ENCODE results near the gene IRF8.

IRF8 gene

GRCh38 chr16:85950136-85950918 lies 51.4 kb downstream of the IRF8 start:
- DNase-seq: no peak
- TF ChIP-seq POLR2A (IDR thresholded peaks at IDR 0.05; ENCODE audit: low read length) (no peak), GATA1 (IDR thresholded peaks at IDR 0.05; ENCODE audit: low read depth, low read length) (no peak)

GRCh38 chr16:85952197-85952596 lies 53.2 kb downstream of the IRF8 start:
- TF ChIP-seq POLR2A (IDR thresholded peaks at IDR 0.05; ENCODE audit: low read length) (no peak), GATA1 (IDR thresholded peaks at IDR 0.05; ENCODE audit: low read depth, low read length) (no peak)
- DNase-seq: no peak

- no peak for TF ChIP-seq GATA1 (IDR thresholded peaks at IDR 0.05; ENCODE audit: low read depth, low read length)
- TF ChIP-seq POLR2A (IDR thresholded peaks at IDR 0.05; ENCODE audit: low read length): no peak
- no peak for DNase-seq
Observed at GRCh38 chr16:85952811-85953210, 53.8 kb downstream of the IRF8 start.

GRCh38 chr16:85954927-85955519 lies 56.1 kb downstream of the IRF8 start:
- DNase-seq: no peak
- TF ChIP-seq GATA1 (IDR thresholded peaks at IDR 0.05; ENCODE audit: low read depth, low read length) (no peak), POLR2A (IDR thresholded peaks at IDR 0.05; ENCODE audit: low read length) (no peak)

GRCh38 chr16:85955566-85955965 lies 56.6 kb downstream of the IRF8 start:
- DNase-seq: no peak
- TF ChIP-seq GATA1 (IDR thresholded peaks at IDR 0.05; ENCODE audit: low read depth, low read length) (no peak), POLR2A (IDR thresholded peaks at IDR 0.05; ENCODE audit: low read length) (no peak)

- DNase-seq: no peak
- TF ChIP-seq POLR2A (IDR thresholded peaks at IDR 0.05; ENCODE audit: low read length) (no peak), GATA1 (IDR thresholded peaks at IDR 0.05; ENCODE audit: low read depth, low read length) (no peak)
Observed at GRCh38 chr16:85956426-85956825, 57.5 kb downstream of the IRF8 start.

GRCh38 chr16:85958731-85959130 lies 59.8 kb downstream of the IRF8 start:
- TF ChIP-seq POLR2A (IDR thresholded peaks at IDR 0.05; ENCODE audit: low read length): no peak
- no peak for TF ChIP-seq GATA1 (IDR thresholded peaks at IDR 0.05; ENCODE audit: low read depth, low read length)
- no peak for DNase-seq

GRCh38 chr16:85959686-85960085 lies 60.7 kb downstream of the IRF8 start:
- TF ChIP-seq GATA1 (IDR thresholded peaks at IDR 0.05; ENCODE audit: low read depth, low read length) (no peak), POLR2A (IDR thresholded peaks at IDR 0.05; ENCODE audit: low read length) (no peak)
- DNase-seq: no peak

GRCh38 chr16:85960486-85961046 lies 61.6 kb downstream of the IRF8 start:
- no peak for TF ChIP-seq POLR2A (IDR thresholded peaks at IDR 0.05; ENCODE audit: low read length)
- no peak for TF ChIP-seq GATA1 (IDR thresholded peaks at IDR 0.05; ENCODE audit: low read depth, low read length)
- DNase-seq: no peak

- no peak for DNase-seq
- TF ChIP-seq POLR2A (IDR thresholded peaks at IDR 0.05; ENCODE audit: low read length): no peak
- no peak for TF ChIP-seq GATA1 (IDR thresholded peaks at IDR 0.05; ENCODE audit: low read depth, low read length)
Observed at GRCh38 chr16:85961988-85962915, 63.3 kb downstream of the IRF8 start.

GRCh38 chr16:85963753-85964285 lies 64.9 kb downstream of the IRF8 start:
- no peak for TF ChIP-seq POLR2A (IDR thresholded peaks at IDR 0.05; ENCODE audit: low read length)
- no peak for TF ChIP-seq GATA1 (IDR thresholded peaks at IDR 0.05; ENCODE audit: low read depth, low read length)
- DNase-seq: no peak

GRCh38 chr16:85965125-85965524 lies 66.2 kb downstream of the IRF8 start:
- DNase-seq: no peak

GRCh38 chr16:85967111-85967510 lies 68.1 kb downstream of the IRF8 start:
- no peak for TF ChIP-seq POLR2A (IDR thresholded peaks at IDR 0.05; ENCODE audit: low read length)
- TF ChIP-seq GATA1 (IDR thresholded peaks at IDR 0.05; ENCODE audit: low read depth, low read length): no peak
- DNase-seq: no peak

More at GRCh38 chr16:85965125-85965524, 66.2 kb downstream of the IRF8 start:
- no peak for TF ChIP-seq POLR2A (IDR thresholded peaks at IDR 0.05; ENCODE audit: low read length)
- TF ChIP-seq GATA1 (IDR thresholded peaks at IDR 0.05; ENCODE audit: low read depth, low read length): no peak

Measured in erythroblast (primary cell).